HepG2 (cell line): Measurements from ENCODE around the gene TTC39C. TPM values are rescaled to one million over a fixed set of nuclear protein-coding genes. Genes with fewer than 3 reads are reported as not detected.
A peak's percentile ranks its signal among the peaks of the same experiment; 100 is the strongest.

ENCODE experiments used
- FOSL1 ChIP-seq: sonication (generic); formaldehyde crosslinking; IDR thresholded peaks from 2 replicates; pipeline ENCODE4 v1.9.0; 2021; ENCODE audit warnings: missing genetic modification reagents, borderline replicate concordance
- GATA4 ChIP-seq: sonication (generic); IDR thresholded peaks from 2 replicates; pipeline ENCODE4 v1.6.1; 2016; ENCODE audit warnings: antibody characterized with exemption, low read depth, borderline replicate concordance
- MTF1 ChIP-seq: sonication (generic); formaldehyde crosslinking; IDR thresholded peaks from 2 replicates; pipeline ENCODE4 v1.5.0; 2020; ENCODE audit warnings: missing genetic modification reagents
- RFXAP ChIP-seq: sonication (generic); formaldehyde crosslinking; IDR thresholded peaks from 2 replicates; pipeline ENCODE4 v1.4.0; 2020; ENCODE audit warnings: missing genetic modification reagents, borderline replicate concordance
- SETDB1 ChIP-seq: sonication (generic); formaldehyde crosslinking; IDR thresholded peaks from 2 replicates; pipeline ENCODE4 v1.5.1; 2020; ENCODE audit warnings: missing genetic modification reagents, mild to moderate bottlenecking, borderline replicate concordance
- SP4 ChIP-seq: sonication (generic); formaldehyde crosslinking; IDR thresholded peaks from 2 replicates; pipeline ENCODE4 v1.8.1; 2023; ENCODE audit warnings: mild to moderate bottlenecking, missing genetic modification reagents
- TSC22D2 ChIP-seq: sonication (generic); formaldehyde crosslinking; IDR thresholded peaks from 2 replicates; pipeline ENCODE4 v1.5.1; 2020; ENCODE audit warnings: missing genetic modification reagents, mild to moderate bottlenecking, borderline replicate concordance
- ZNF773 ChIP-seq: sonication (generic); formaldehyde crosslinking; IDR thresholded peaks from 2 replicates; pipeline ENCODE4 v1.4.0; 2020; ENCODE audit warnings: missing genetic modification reagents, borderline replicate concordance
- ZNF782 ChIP-seq: sonication (generic); formaldehyde crosslinking; IDR thresholded peaks from 2 replicates; pipeline ENCODE4 v1.4.0; 2020; ENCODE audit warnings: missing genetic modification reagents, mild to moderate bottlenecking, borderline replicate concordance
- polyA plus RNA-seq, 8 experiments: library from polyadenylated mRNA; depleted of rRNA in 3 of 8; stranded (reverse) in 7 of 8; unstranded in 1 of 8; fragments of >200 nt; fragmentation: Illumina TruSeq in 4 of 8; extraction: Trizol in 4 of 8; gene quantifications; 2 replicates each; pipeline versions ENCODE4 v1.2.1 to v1.2.3, GENCODE V29; 2011 to 2016; ENCODE audit warnings: low read depth in 4 of 8, missing spikeins in 1 of 8, mixed read lengths in 1 of 8; ENCODE audit not compliant: insufficient read depth in 1 of 8
- total RNA-seq, 5 experiments: library from RNA; depleted of rRNA; stranded (reverse); fragments of >200 nt; fragmentation: Illumina TruSeq; extraction: Trizol; gene quantifications; 2 replicates each; pipeline ENCODE4 v1.2.3, GENCODE V29; 2016; ENCODE audit warnings: low read depth in 1 of 5
- TF ChIP-seq, protein P1 (sequence below): sonication (generic); formaldehyde crosslinking; IDR thresholded peaks from 2 replicates; pipeline ENCODE4 v1.4.0; 2020; ENCODE audit warnings: missing genetic modification reagents, borderline replicate concordance
- TF ChIP-seq, protein P2 (sequence below): sonication (generic); formaldehyde crosslinking; IDR thresholded peaks from 2 replicates; pipeline ENCODE4 v1.4.0; 2020; ENCODE audit warnings: missing genetic modification reagents
- TF ChIP-seq, protein P3 (sequence below): sonication (generic); formaldehyde crosslinking; IDR thresholded peaks from 2 replicates; pipeline ENCODE4 v1.5.0; 2020; ENCODE audit warnings: missing genetic modification reagents
- TF ChIP-seq, protein P4 (sequence below): sonication (generic); formaldehyde crosslinking; IDR thresholded peaks from 2 replicates; pipeline ENCODE4 v1.8.0; 2022; ENCODE audit warnings: missing genetic modification reagents, low read depth, mild to moderate bottlenecking, borderline replicate concordance
- TF ChIP-seq, protein P5 (sequence below): sonication (generic); formaldehyde crosslinking; IDR thresholded peaks from 2 replicates; pipeline ENCODE4 v1.9.0; 2022; ENCODE audit warnings: low read depth, missing genetic modification reagents
- TF ChIP-seq, protein P6 (sequence below): IDR thresholded peaks from 2 replicates; pipeline ENCODE4 v1.6.1; 2012; ENCODE audit warnings: inconsistent platforms
- TF ChIP-seq, protein P7 (sequence below): fragments of 450-650 bp; IDR thresholded peaks from 2 replicates; pipeline ENCODE4 v1.6.1; 2016

Gene TTC39C
- total and polyA plus RNA-seq, 2 of the 13 experiments (the other 11 are each of a cell fraction or from before 2014, with no cell fraction given), result 19.1 to 25.9 TPM

DNA sequence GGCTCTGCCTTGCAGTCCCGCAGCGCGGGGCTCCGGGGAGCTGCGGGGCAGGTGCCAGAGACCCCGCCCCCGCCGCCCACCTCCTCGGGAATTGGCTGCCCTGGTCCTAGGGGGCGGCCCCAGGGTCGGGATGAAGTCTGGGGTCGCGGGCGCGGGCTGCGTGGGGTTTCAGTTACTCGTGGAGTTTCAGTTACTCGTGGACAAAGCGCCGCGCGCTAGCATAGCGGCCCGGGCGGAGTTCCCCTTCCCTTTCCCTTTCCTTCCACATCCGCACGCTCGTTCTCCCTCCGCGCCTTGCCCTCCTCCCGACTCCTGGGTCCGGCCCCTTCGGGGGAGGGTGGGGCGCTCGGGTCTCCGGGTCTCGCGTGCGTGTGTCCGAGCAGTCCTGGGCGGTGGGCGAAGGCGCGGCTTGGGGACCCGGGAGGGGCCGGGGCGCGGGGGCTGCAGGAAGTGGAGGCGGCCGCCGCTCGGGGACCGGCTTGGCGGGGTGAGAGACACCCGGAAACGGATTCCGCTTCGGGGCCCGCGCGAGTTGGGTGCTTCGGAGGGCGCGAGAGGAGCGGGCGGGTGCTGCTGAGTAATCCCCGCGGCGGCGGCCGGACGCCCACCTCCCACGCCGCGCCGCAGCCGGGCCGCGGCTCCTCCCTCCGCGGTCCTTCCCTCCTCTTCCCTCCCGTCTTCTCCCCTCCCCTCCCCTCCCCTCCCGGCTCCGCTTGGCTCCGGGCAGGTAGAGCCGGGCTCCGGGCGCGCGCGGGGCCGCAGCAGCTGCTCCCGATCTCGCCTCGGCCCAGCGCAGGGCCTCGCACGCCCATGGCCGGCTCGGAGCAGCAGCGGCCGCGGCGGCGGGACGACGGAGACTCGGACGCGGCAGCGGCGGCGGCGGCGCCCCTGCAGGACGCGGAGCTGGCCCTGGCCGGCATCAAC is at the start of gene TTC39C (continued):
- TF ChIP-seq, protein P1, sequence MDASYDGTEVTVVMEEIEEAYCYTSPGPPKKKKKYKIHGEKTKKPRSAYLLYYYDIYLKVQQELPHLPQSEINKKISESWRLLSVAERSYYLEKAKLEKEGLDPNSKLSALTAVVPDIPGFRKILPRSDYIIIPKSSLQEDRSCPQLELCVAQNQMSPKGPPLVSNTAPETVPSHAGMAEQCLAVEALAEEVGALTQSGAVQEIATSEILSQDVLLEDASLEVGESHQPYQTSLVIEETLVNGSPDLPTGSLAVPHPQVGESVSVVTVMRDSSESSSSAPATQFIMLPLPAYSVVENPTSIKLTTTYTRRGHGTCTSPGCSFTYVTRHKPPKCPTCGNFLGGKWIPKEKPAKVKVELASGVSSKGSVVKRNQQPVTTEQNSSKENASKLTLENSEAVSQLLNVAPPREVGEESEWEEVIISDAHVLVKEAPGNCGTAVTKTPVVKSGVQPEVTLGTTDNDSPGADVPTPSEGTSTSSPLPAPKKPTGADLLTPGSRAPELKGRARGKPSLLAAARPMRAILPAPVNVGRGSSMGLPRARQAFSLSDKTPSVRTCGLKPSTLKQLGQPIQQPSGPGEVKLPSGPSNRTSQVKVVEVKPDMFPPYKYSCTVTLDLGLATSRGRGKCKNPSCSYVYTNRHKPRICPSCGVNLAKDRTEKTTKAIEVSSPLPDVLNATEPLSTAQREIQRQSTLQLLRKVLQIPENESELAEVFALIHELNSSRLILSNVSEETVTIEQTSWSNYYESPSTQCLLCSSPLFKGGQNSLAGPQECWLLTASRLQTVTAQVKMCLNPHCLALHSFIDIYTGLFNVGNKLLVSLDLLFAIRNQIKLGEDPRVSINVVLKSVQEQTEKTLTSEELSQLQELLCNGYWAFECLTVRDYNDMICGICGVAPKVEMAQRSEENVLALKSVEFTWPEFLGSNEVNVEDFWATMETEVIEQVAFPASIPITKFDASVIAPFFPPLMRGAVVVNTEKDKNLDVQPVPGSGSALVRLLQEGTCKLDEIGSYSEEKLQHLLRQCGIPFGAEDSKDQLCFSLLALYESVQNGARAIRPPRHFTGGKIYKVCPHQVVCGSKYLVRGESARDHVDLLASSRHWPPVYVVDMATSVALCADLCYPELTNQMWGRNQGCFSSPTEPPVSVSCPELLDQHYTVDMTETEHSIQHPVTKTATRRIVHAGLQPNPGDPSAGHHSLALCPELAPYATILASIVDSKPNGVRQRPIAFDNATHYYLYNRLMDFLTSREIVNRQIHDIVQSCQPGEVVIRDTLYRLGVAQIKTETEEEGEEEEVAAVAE, result 0 out of 2 replicates have a peak, but pooled peaks have one; percentile 32
- TF ChIP-seq, protein P2, sequence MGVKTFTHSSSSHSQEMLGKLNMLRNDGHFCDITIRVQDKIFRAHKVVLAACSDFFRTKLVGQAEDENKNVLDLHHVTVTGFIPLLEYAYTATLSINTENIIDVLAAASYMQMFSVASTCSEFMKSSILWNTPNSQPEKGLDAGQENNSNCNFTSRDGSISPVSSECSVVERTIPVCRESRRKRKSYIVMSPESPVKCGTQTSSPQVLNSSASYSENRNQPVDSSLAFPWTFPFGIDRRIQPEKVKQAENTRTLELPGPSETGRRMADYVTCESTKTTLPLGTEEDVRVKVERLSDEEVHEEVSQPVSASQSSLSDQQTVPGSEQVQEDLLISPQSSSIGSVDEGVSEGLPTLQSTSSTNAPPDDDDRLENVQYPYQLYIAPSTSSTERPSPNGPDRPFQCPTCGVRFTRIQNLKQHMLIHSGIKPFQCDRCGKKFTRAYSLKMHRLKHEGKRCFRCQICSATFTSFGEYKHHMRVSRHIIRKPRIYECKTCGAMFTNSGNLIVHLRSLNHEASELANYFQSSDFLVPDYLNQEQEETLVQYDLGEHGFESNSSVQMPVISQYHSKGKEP (CRISPR knock-in tag), result no peak
- TF ChIP-seq MTF1 (CRISPR knock-in tag) (no peak), GATA4 (no peak), ZNF782 (CRISPR knock-in tag) (0 out of 2 replicates have a peak, but pooled peaks have one; percentile 11), FOSL1 (CRISPR knock-in tag) (no peak), ZNF773 (CRISPR knock-in tag) (no peak), SETDB1 (no peak), RFXAP (CRISPR knock-in tag) (no peak), TSC22D2 (CRISPR knock-in tag) (no peak), SP4 (CRISPR knock-in tag) (no peak)
- TF ChIP-seq, protein P3, sequence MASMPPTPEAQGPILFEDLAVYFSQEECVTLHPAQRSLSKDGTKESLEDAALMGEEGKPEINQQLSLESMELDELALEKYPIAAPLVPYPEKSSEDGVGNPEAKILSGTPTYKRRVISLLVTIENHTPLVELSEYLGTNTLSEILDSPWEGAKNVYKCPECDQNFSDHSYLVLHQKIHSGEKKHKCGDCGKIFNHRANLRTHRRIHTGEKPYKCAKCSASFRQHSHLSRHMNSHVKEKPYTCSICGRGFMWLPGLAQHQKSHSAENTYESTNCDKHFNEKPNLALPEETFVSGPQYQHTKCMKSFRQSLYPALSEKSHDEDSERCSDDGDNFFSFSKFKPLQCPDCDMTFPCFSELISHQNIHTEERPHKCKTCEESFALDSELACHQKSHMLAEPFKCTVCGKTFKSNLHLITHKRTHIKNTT, result no peak
- TF ChIP-seq, protein P4, sequence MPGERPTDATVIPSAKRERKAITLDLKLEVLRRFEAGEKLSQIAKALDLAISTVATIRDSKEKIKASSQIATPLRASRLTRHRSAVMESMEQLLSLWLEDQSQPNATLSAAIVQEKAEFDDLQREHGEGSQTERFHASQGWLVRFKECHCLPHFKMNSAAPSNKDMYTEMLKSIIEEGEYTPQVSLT (CRISPR knock-in tag), result no peak
- TF ChIP-seq, protein P5, sequence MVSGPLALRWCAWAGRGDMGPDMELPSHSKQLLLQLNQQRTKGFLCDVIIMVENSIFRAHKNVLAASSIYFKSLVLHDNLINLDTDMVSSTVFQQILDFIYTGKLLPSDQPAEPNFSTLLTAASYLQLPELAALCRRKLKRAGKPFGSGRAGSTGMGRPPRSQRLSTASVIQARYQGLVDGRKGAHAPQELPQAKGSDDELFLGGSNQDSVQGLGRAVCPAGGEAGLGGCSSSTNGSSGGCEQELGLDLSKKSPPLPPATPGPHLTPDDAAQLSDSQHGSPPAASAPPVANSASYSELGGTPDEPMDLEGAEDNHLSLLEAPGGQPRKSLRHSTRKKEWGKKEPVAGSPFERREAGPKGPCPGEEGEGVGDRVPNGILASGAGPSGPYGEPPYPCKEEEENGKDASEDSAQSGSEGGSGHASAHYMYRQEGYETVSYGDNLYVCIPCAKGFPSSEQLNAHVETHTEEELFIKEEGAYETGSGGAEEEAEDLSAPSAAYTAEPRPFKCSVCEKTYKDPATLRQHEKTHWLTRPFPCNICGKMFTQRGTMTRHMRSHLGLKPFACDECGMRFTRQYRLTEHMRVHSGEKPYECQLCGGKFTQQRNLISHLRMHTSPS (CRISPR knock-in tag), result no peak
- TF ChIP-seq, protein P6, sequence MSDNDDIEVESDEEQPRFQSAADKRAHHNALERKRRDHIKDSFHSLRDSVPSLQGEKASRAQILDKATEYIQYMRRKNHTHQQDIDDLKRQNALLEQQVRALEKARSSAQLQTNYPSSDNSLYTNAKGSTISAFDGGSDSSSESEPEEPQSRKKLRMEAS, result no peak; the same call in 1 of the 2 replicates
- TF ChIP-seq, protein P7, sequence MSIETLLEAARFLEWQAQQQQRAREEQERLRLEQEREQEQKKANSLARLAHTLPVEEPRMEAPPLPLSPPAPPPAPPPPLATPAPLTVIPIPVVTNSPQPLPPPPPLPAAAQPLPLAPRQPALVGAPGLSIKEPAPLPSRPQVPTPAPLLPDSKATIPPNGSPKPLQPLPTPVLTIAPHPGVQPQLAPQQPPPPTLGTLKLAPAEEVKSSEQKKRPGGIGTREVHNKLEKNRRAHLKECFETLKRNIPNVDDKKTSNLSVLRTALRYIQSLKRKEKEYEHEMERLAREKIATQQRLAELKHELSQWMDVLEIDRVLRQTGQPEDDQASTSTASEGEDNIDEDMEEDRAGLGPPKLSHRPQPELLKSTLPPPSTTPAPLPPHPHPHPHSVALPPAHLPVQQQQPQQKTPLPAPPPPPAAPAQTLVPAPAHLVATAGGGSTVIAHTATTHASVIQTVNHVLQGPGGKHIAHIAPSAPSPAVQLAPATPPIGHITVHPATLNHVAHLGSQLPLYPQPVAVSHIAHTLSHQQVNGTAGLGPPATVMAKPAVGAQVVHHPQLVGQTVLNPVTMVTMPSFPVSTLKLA, result no peak
